Mesenchymal stem cell (in vitro differentiated cells and primary cell): ENCODE data around the gene GMPR.

ENCODE experiments used
- DNase-seq: peaks from one replicate; pipeline ENCODE4 v3.0.0-alpha.2; 2013
- H2AFZ ChIP-seq: one replicate; pipeline ENCODE4 v1.6.1; 2013; ENCODE audit warnings: low read depth, mild to moderate bottlenecking, control low read depth, inconsistent platforms, low read length, moderate library complexity
- H2AK5ac ChIP-seq: 2 replicates; pipeline ENCODE4 v1.6.1; 2013; ENCODE audit warnings: low read length, moderate library complexity, mild to moderate bottlenecking, inconsistent platforms; ENCODE audit not compliant: severe bottlenecking
- H2BK120ac ChIP-seq: one replicate; pipeline ENCODE4 v1.6.1; 2013; ENCODE audit warnings: low read depth, mild to moderate bottlenecking, inconsistent platforms, low read length, moderate library complexity
- H2BK12ac ChIP-seq, 2 experiments: one replicate each; pipeline ENCODE4 v1.6.1; 2013; ENCODE audit warnings: inconsistent platforms in 2 of 2, low read length in 2 of 2, mild to moderate bottlenecking in 2 of 2, moderate library complexity in 2 of 2, control low read depth in 1 of 2
- H2BK15ac ChIP-seq: one replicate; pipeline ENCODE4 v1.6.1; 2013; ENCODE audit warnings: mild to moderate bottlenecking, low read depth, inconsistent platforms; ENCODE audit not compliant: poor library complexity, severe bottlenecking
- H2BK5ac ChIP-seq: 2 replicates; pipeline ENCODE4 v1.6.1; 2013; ENCODE audit warnings: low read depth, mild to moderate bottlenecking, low read length, control low read depth, inconsistent platforms; ENCODE audit not compliant: poor library complexity, severe bottlenecking
- H3K14ac ChIP-seq, 2 experiments: one replicate each; pipeline ENCODE4 v1.6.1; 2013; ENCODE audit warnings: inconsistent platforms in 2 of 2, low read length in 2 of 2, control low read depth in 1 of 2, mild to moderate bottlenecking in 1 of 2, moderate library complexity in 1 of 2
- H3K18ac ChIP-seq, 2 experiments: one replicate each; pipeline ENCODE4 v1.6.1; 2013; ENCODE audit warnings: inconsistent platforms in 2 of 2, low read length in 2 of 2, control low read depth in 1 of 2, low read depth in 1 of 2, mild to moderate bottlenecking in 1 of 2
- H3K23ac ChIP-seq, 2 experiments: one replicate each; pipeline ENCODE4 v1.6.1; 2013; ENCODE audit warnings: inconsistent platforms in 2 of 2, low read length in 2 of 2, mild to moderate bottlenecking in 2 of 2, moderate library complexity in 2 of 2, control low read depth in 1 of 2
- H3K27ac ChIP-seq: 2 replicates; pipeline ENCODE4 v1.5.1; 2013; ENCODE audit warnings: mild to moderate bottlenecking, moderate library complexity, low read length, control low read depth, inconsistent platforms; ENCODE audit not compliant: poor library complexity, severe bottlenecking
- H3K27me3 ChIP-seq, 2 experiments: 2 replicates each; pipeline versions ENCODE4 v1.6.1 to v1.7.0; 2013; ENCODE audit warnings: low read length in 2 of 2, mild to moderate bottlenecking in 2 of 2, moderate library complexity in 2 of 2, control low read depth in 1 of 2, inconsistent platforms in 1 of 2; ENCODE audit not compliant: control insufficient read depth in 1 of 2, insufficient read depth in 1 of 2
- H3K36me3 ChIP-seq, 2 experiments: 2 replicates each; pipeline versions ENCODE4 v1.6.1 to v1.7.0; 2013; ENCODE audit warnings: low read length in 2 of 2, control low read depth in 1 of 2, inconsistent platforms in 1 of 2, low read depth in 1 of 2, mild to moderate bottlenecking in 1 of 2; ENCODE audit not compliant: insufficient read depth in 2 of 2, control insufficient read depth in 1 of 2
- H3K4ac ChIP-seq, 2 experiments: one replicate each; pipeline ENCODE4 v1.6.1; 2013; ENCODE audit warnings: inconsistent platforms in 2 of 2, low read length in 2 of 2, mild to moderate bottlenecking in 2 of 2, moderate library complexity in 2 of 2, control low read depth in 1 of 2, low read depth in 1 of 2
- H3K4me1 ChIP-seq: 2 replicates; pipeline ENCODE4 v1.6.1; 2013; ENCODE audit warnings: low read depth, low read length, control low read depth; ENCODE audit not compliant: control insufficient read depth, insufficient read depth
- H3K4me2 ChIP-seq: 2 replicates; pipeline ENCODE4 v1.6.1; 2013; ENCODE audit warnings: low read length, mild to moderate bottlenecking, inconsistent platforms; ENCODE audit not compliant: poor library complexity, severe bottlenecking
- H3K4me3 ChIP-seq, 2 experiments: 2 replicates each; pipeline versions ENCODE4 v1.5.1 to v1.7.0; 2013; ENCODE audit warnings: low read length in 2 of 2, mild to moderate bottlenecking in 2 of 2, control low read depth in 1 of 2, low read depth in 1 of 2; ENCODE audit not compliant: insufficient read depth in 1 of 2
- H3K79me1 ChIP-seq: replicated peaks from 2 replicates; pipeline ENCODE4 v1.6.1; 2013; ENCODE audit warnings: mild to moderate bottlenecking, control low read depth, low read length, inconsistent platforms; ENCODE audit not compliant: poor library complexity, severe bottlenecking
- H3K9ac ChIP-seq: 2 replicates; pipeline ENCODE4 v1.7.0; 2013; ENCODE audit warnings: mild to moderate bottlenecking, low read length, moderate library complexity
- H3K9me3 ChIP-seq: 2 replicates; pipeline ENCODE4 v1.7.0; 2013; ENCODE audit warnings: mild to moderate bottlenecking, low read length; ENCODE audit not compliant: control insufficient read depth
- H4K8ac ChIP-seq: one replicate; pipeline ENCODE4 v1.6.1; 2013; ENCODE audit warnings: inconsistent platforms, mild to moderate bottlenecking, low read length, moderate library complexity
- H4K91ac ChIP-seq: one replicate; pipeline ENCODE4 v1.6.1; 2013; ENCODE audit warnings: mild to moderate bottlenecking, low read length, inconsistent platforms
- WGBS: methylation state at CpG from one replicate; pipeline ENCODE4 v1.1.7; 2013; ENCODE audit warnings: mixed read lengths; 5-methylcytosine and 5-hydroxymethylcytosine counted together

Gene GMPR

GRCh38 chr6:16232086-16232485, 6.3 kb upstream of the GMPR start:
- no peaks in the 10 kb centered on the region for H3K36me3 ChIP-seq
- no peak overlapping the region for H3K14ac ChIP-seq
- H2BK12ac ChIP-seq: no peak overlapping the region
- WGBS: 83% methylated on average over 1 of the region's 5 CpGs
- no peak overlapping the region for H4K91ac ChIP-seq
- no peak overlapping the region for H2BK15ac ChIP-seq
- no peak overlapping the region for H2BK5ac ChIP-seq
- no peak overlapping the region for H2AFZ ChIP-seq
- no peak overlapping the region for H3K4me2 ChIP-seq
- DNase-seq: no peak
- no peak overlapping the region for H3K4ac ChIP-seq
- no peak overlapping the region for H3K18ac ChIP-seq
- no peak overlapping the region for H2BK120ac ChIP-seq
- H3K4me3 ChIP-seq: no peak overlapping the region
- no peak overlapping the region for H3K9ac ChIP-seq
- H2AK5ac ChIP-seq: no peak overlapping the region
- no peak overlapping the region for H3K27ac ChIP-seq
- peaks cover 2% of the 10 kb centered on the region for H3K4me1 ChIP-seq
- H3K9me3 ChIP-seq: no peaks in the 10 kb centered on the region
- H3K23ac ChIP-seq: no peak overlapping the region
- no peak overlapping the region for H4K8ac ChIP-seq
- peaks cover 22 to 26% of the 10 kb centered on the region in 2 experiments for H3K27me3 ChIP-seq
- no peaks in the 10 kb centered on the region for H3K79me1 ChIP-seq

- WGBS: 60% methylated on average over 1 of the region's 4 CpGs
- DNase-seq: no peak
- peak overlapping the region; percentile 19 for H4K8ac ChIP-seq
- no peak overlapping the region for H2BK15ac ChIP-seq
- peak overlapping the region in 1 of 2 experiments; percentile 66 for H3K4me3 ChIP-seq
- no peak overlapping the region for H2AK5ac ChIP-seq
- H2BK120ac ChIP-seq: no peak overlapping the region
- H2BK5ac ChIP-seq: no peak overlapping the region
- H3K27ac ChIP-seq: no peak overlapping the region
- H3K79me1 ChIP-seq: no peaks in the 10 kb centered on the region
- peak overlapping the region in 1 of 2 experiments; percentile 58 for H2BK12ac ChIP-seq
- no peak overlapping the region for H3K23ac ChIP-seq
- peaks cover 0 to 2% of the 10 kb centered on the region in 2 experiments for H3K27me3 ChIP-seq
- H4K91ac ChIP-seq: no peak overlapping the region
- H3K9me3 ChIP-seq: no peaks in the 10 kb centered on the region
- no peak overlapping the region for H3K18ac ChIP-seq
- no peak overlapping the region for H3K4me2 ChIP-seq
- no peak overlapping the region for H2AFZ ChIP-seq
- no peak overlapping the region for H3K4ac ChIP-seq
- peak overlapping the region; percentile 77 for H3K9ac ChIP-seq
- peaks cover 18% of the 10 kb centered on the region for H3K4me1 ChIP-seq
- H3K14ac ChIP-seq: no peak overlapping the region
- no peaks in the 10 kb centered on the region for H3K36me3 ChIP-seq
Measured at GRCh38 chr6:16236009-16236501, 2.3 kb upstream of the GMPR start.

GRCh38 chr6:16236631-16237199, 1.7 kb upstream of the GMPR start:
- Histone ChIP-seq H3K23ac (no peak overlapping the region), H2BK120ac (no peak overlapping the region), H3K9ac (peak overlapping the region; percentile 77), H2BK5ac (no peak overlapping the region), H3K27me3 (no peaks in the 10 kb centered on the region), H3K4ac (no peak overlapping the region), H2BK15ac (no peak overlapping the region), H2AK5ac (no peak overlapping the region), H2AFZ (no peak overlapping the region), H3K4me2 (no peak overlapping the region), H3K14ac (no peak overlapping the region), H3K4me3 (peak overlapping the region in 1 of 2 experiments; percentile 66), H2BK12ac (no peak overlapping the region), H3K9me3 (no peaks in the 10 kb centered on the region), H3K18ac (peak overlapping the region in 1 of 2 experiments; percentile 38), H4K91ac (no peak overlapping the region), H3K27ac (no peak overlapping the region), H3K79me1 (no peaks in the 10 kb centered on the region), H3K36me3 (no peaks in the 10 kb centered on the region), H4K8ac (no peak overlapping the region), H3K4me1 (peaks cover 18% of the 10 kb centered on the region)
- DNase-seq: peak; percentile 85
- 23% methylated on average over 3 of the region's 3 CpGs for WGBS

GRCh38 chr6:16237242-16237641, 1.1 kb upstream of the GMPR start:
- Histone ChIP-seq H2BK120ac (peak overlapping the region; percentile 59), H3K14ac (no peak overlapping the region), H3K79me1 (no peaks in the 10 kb centered on the region), H3K36me3 (no peaks in the 10 kb centered on the region), H3K18ac (peak overlapping the region; percentile 34 to 85), H3K23ac (no peak overlapping the region), H3K4me1 (peaks cover 18% of the 10 kb centered on the region), H4K91ac (peak overlapping the region; percentile 46), H3K4ac (peak overlapping the region; percentile 13 to 59), H3K9ac (peak overlapping the region; percentile 77), H4K8ac (peak overlapping the region; percentile 45), H3K4me2 (no peak overlapping the region), H3K9me3 (no peaks in the 10 kb centered on the region), H3K4me3 (peak overlapping the region in 1 of 2 experiments; percentile 66), H2BK15ac (peak overlapping the region; percentile 44), H2AK5ac (no peak overlapping the region), H2AFZ (no peak overlapping the region), H3K27me3 (no peaks in the 10 kb centered on the region), H2BK5ac (no peak overlapping the region), H2BK12ac (peak overlapping the region; percentile 92 to 96), H3K27ac (no peak overlapping the region)
- 93% methylated on average over 7 of the region's 7 CpGs for WGBS
- no peak for DNase-seq
